Parathyroid adenoma (tissue), 2 donors: ENCODE measurements around the gene HLCS.

ENCODE experiments used
- H2AFZ ChIP-seq: fragments of 300-600 bp; sonication (generic); one replicate; pipeline ENCODE4 v1.7.0; 2017; ENCODE audit warnings: antibody characterized with exemption, mild to moderate bottlenecking
- H3K27ac ChIP-seq: fragments of 300-600 bp; sonication (generic); one replicate; pipeline ENCODE4 v1.7.0; 2017
- H3K27me3 ChIP-seq: fragments of 300-600 bp; sonication (generic); one replicate; pipeline ENCODE4 v1.7.0; 2017; ENCODE audit warnings: low read length; ENCODE audit not compliant: control insufficient read depth, insufficient read depth
- H3K36me3 ChIP-seq: fragments of 300-600 bp; sonication (generic); one replicate; pipeline ENCODE4 v1.7.0; 2017; ENCODE audit warnings: low read length; ENCODE audit not compliant: control insufficient read depth, insufficient read depth
- H3K4me1 ChIP-seq: fragments of 300-600 bp; sonication (generic); one replicate; pipeline ENCODE4 v1.7.0; 2017; ENCODE audit warnings: control low read depth
- H3K4me2 ChIP-seq: fragments of 300-600 bp; sonication (generic); one replicate; pipeline ENCODE4 v1.7.0; 2017; ENCODE audit warnings: low read length
- H3K4me3 ChIP-seq: fragments of 300-600 bp; sonication (generic); one replicate; pipeline ENCODE4 v1.7.0; 2017; ENCODE audit warnings: low read depth, low read length
- H3K79me2 ChIP-seq: fragments of 300-600 bp; sonication (generic); one replicate; pipeline ENCODE4 v1.7.0; 2017; ENCODE audit warnings: control low read depth
- H3K9ac ChIP-seq: fragments of 300-600 bp; sonication (generic); one replicate; pipeline ENCODE4 v1.7.0; 2017; ENCODE audit warnings: mild to moderate bottlenecking
- H3K9me3 ChIP-seq: fragments of 300-600 bp; sonication (generic); one replicate; pipeline ENCODE4 v1.7.0; 2017; ENCODE audit warnings: low read length; ENCODE audit not compliant: control insufficient read depth
- TF ChIP-seq, protein P1 (sequence below): fragments of 300-600 bp; sonication (generic); IDR thresholded peaks from one replicate; pipeline ENCODE4 v1.7.0; 2017; ENCODE audit warnings: antibody characterized with exemption, mild to moderate bottlenecking
- donor health status: primary hyperparathyroidism.

Gene HLCS

DNA sequence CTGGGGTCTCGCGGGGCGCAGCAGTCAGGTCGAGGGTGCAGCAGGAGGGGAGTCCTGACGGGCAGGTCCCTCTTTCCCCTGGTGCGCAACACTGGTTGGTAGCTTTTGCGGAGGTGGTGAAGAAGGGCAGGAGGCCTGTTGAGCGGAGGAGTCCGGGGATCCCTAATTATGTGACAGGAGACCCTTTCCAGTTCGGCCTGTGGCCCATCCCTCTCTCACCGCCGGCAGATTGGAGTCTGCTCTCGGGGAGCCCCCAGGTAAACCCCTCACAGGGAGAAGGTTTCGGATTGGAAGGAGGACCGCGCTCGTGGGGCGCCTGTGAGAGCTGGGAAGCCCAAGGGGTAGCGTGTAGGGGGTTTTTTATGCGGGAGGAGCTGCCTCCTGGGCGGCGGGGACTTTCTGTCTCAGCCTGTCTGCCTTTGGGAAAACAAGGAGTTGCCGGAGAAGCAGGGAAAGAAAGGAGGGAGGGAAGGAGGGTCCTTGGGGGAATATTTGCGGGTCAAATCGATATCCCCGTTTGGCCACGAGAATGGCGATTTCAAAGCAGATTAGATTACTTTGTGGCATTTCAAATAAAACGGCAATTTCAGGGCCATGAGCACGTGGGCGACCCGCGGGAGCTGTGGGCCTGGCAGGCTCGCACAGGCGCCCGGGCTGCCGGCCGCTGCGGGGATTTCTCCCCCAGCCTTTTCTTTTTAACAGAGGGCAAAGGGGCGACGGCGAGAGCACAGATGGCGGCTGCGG is 258.0 kb downstream of the HLCS start:
- no peak overlapping the region for H3K4me3 ChIP-seq
- H3K79me2 ChIP-seq: no peaks in the 10 kb centered on the region
- no peaks in the 10 kb centered on the region for H3K36me3 ChIP-seq
- H3K9ac ChIP-seq: no peak overlapping the region
- H3K4me1 ChIP-seq: no peaks in the 10 kb centered on the region
- no peaks in the 10 kb centered on the region for H3K9me3 ChIP-seq
- peak overlapping the region; percentile 54 for H3K4me2 ChIP-seq
- H3K27me3 ChIP-seq: peaks cover 12% of the 10 kb centered on the region
- TF ChIP-seq, protein P1, sequence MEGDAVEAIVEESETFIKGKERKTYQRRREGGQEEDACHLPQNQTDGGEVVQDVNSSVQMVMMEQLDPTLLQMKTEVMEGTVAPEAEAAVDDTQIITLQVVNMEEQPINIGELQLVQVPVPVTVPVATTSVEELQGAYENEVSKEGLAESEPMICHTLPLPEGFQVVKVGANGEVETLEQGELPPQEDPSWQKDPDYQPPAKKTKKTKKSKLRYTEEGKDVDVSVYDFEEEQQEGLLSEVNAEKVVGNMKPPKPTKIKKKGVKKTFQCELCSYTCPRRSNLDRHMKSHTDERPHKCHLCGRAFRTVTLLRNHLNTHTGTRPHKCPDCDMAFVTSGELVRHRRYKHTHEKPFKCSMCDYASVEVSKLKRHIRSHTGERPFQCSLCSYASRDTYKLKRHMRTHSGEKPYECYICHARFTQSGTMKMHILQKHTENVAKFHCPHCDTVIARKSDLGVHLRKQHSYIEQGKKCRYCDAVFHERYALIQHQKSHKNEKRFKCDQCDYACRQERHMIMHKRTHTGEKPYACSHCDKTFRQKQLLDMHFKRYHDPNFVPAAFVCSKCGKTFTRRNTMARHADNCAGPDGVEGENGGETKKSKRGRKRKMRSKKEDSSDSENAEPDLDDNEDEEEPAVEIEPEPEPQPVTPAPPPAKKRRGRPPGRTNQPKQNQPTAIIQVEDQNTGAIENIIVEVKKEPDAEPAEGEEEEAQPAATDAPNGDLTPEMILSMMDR: no peak
- H2AFZ ChIP-seq: peak overlapping the region; percentile 22
- no peak overlapping the region for H3K27ac ChIP-seq

DNA sequence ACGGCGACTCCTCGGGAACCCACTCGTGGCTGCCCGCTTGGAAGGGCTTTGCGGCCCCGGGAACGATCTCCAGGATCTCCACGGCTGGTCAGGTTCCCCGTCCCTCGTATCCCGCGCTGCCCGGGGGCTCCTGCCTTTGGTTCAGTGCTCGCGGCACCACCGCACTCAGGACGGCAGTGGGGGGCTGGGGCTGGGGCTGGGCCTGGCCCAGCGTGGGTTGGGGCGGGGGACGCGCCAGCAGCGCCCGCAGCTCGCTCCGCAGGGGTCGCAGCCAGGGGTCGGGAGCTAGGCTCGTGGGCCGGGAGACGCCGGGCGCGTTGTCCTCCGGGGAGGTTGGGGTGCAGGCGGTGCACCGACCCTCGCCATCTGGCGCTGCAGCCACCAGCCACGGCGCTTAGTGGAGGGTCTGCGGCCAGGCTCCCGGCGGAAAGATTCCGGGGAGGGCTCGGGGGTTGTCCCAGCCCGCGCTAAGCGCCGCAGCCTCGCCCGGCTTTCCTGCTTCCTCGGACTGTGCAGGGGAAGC is 258.6 kb downstream of the HLCS start:
- H3K4me1 ChIP-seq: no peaks in the 10 kb centered on the region
- no peak overlapping the region for H3K4me3 ChIP-seq

DNA sequence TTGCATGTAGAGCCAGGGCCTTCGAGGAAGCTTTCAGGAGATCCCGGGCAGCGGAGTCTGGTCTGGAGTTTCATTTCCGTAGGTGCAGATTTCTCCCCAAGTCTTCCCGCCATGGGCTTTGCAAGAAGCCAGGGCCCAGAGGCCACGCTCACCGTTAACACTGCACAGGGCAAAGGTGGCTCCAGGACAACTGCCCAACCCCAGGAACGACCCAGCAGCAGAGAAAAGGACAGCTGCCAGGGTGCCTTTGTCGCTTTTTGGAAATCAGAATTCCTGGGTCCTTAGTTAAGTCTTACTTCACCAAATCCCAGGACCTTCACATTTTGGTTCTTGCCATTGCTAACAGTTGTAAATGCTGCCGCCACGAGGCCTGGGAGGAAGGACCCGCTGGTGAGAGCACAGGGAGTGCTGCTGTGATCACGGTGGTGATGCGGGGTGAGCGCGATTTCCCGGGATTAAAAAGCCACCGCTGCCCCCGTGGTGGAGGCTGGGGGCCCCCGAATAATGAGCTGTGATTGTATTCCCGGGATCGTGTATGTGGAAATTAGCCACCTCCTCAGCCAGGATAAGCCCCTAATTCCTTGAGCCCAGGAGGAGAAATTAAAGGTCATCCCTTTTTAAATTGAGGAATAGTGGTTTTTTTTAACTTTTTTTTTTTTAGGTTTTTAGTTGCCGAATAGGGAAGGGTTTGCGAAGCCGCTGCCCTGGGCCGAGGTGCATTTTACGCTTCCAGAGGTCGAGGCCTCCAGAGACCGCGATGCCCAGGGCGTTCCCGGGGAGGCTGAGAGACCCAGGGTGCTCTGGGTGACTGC is 259.3 kb downstream of the HLCS start:
- TF ChIP-seq, protein P1: no peak
- Histone ChIP-seq H3K79me2 (no peaks in the 10 kb centered on the region), H3K27me3 (peaks cover 12% of the 10 kb centered on the region), H3K4me3 (no peak overlapping the region), H3K4me1 (no peaks in the 10 kb centered on the region), H3K9ac (no peak overlapping the region), H3K27ac (no peak overlapping the region), H3K9me3 (no peaks in the 10 kb centered on the region), H3K36me3 (no peaks in the 10 kb centered on the region), H3K4me2 (no peak overlapping the region), H2AFZ (no peak overlapping the region)

More for the DNA sequence above, 258.6 kb downstream of the HLCS start:
- TF ChIP-seq, protein P1: no peak
- Histone ChIP-seq H3K27ac (no peak overlapping the region), H3K36me3 (no peaks in the 10 kb centered on the region), H3K27me3 (peaks cover 12% of the 10 kb centered on the region), H2AFZ (no peak overlapping the region), H3K79me2 (no peaks in the 10 kb centered on the region), H3K9ac (no peak overlapping the region), H3K9me3 (no peaks in the 10 kb centered on the region), H3K4me2 (peak overlapping the region; percentile 54)

DNA sequence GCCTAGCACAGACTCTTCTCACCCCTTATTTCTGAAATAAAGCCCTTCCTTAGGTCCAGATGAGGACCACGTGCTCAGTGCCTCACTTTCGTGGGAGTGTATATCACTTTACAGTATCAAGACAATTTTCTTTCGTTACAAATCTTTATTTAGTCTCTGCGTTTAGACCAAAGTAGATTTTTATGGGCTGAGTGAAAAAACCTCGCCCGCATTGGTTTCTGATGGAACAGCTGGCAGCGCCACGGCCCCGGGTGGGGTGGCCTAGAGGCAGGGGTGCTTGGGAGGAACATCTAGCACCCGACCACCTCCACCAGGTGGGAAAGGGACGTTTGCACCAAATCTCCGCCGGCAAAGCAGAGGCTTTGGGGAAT is 260.0 kb downstream of the HLCS start:
- Histone ChIP-seq H3K4me3 (no peak overlapping the region), H3K4me2 (no peak overlapping the region), H3K27ac (no peak overlapping the region), H3K36me3 (no peaks in the 10 kb centered on the region), H3K9ac (no peak overlapping the region), H3K27me3 (peaks cover 15% of the 10 kb centered on the region), H3K4me1 (no peaks in the 10 kb centered on the region), H3K79me2 (no peaks in the 10 kb centered on the region), H2AFZ (no peak overlapping the region), H3K9me3 (no peaks in the 10 kb centered on the region)
- TF ChIP-seq, protein P1: no peak
